HepG2 (cell line): ENCODE data around the gene NAALADL1. TPM values are rescaled to one million over a fixed set of nuclear protein-coding genes. Genes with fewer than 3 reads are reported as not detected.

Source experiments
- GTF3A ChIP-seq: sonication (generic); formaldehyde crosslinking; conservative IDR thresholded peaks from 2 replicates; pipeline ENCODE4 v1.4.0; 2020; ENCODE audit warnings: mild to moderate bottlenecking, missing genetic modification reagents
- HMG20A ChIP-seq: IDR thresholded peaks from 2 replicates; pipeline ENCODE4 v1.6.1; 2016; ENCODE audit warnings: borderline replicate concordance
- KLF9 ChIP-seq: IDR thresholded peaks from 2 replicates; pipeline ENCODE4 v1.6.1; 2016; ENCODE audit warnings: low read depth
- MIER2 ChIP-seq: IDR thresholded peaks from 2 replicates; pipeline ENCODE4 v1.6.1; 2016; ENCODE audit warnings: missing biosample characterization, missing genetic modification reagents
- MTF2 ChIP-seq: sonication (generic); formaldehyde crosslinking; IDR thresholded peaks from 2 replicates; pipeline ENCODE4 v1.5.0; 2020; ENCODE audit warnings: missing genetic modification reagents, borderline replicate concordance
- NPAS2 ChIP-seq: sonication (generic); formaldehyde crosslinking; IDR thresholded peaks from 2 replicates; pipeline ENCODE4 v1.8.0; 2022; ENCODE audit warnings: mild to moderate bottlenecking, missing genetic modification reagents, borderline replicate concordance
- POLR2AphosphoS5 ChIP-seq: IDR thresholded peaks from 2 replicates; pipeline ENCODE4 v1.6.1; 2012; ENCODE audit warnings: low read depth, low read length
- SRY ChIP-seq: sonication (generic); formaldehyde crosslinking; IDR thresholded peaks from 2 replicates; pipeline ENCODE4 v1.8.0; 2022; ENCODE audit warnings: mild to moderate bottlenecking, missing genetic modification reagents
- STAG1 ChIP-seq: sonication (generic); formaldehyde crosslinking; IDR thresholded peaks from 2 replicates; pipeline ENCODE4 v1.4.0; 2020; ENCODE audit warnings: missing genetic modification reagents
- WIZ ChIP-seq: sonication (generic); formaldehyde crosslinking; IDR thresholded peaks from 2 replicates; pipeline ENCODE4 v1.5.1; 2020; ENCODE audit warnings: mild to moderate bottlenecking, missing genetic modification reagents
- ZC3H13 ChIP-seq: sonication (generic); formaldehyde crosslinking; IDR thresholded peaks from 2 replicates; pipeline ENCODE4 v1.8.1; 2023; ENCODE audit warnings: mild to moderate bottlenecking, missing genetic modification reagents, moderate library complexity
- ZNF24 ChIP-seq: fragments of 450-650 bp; IDR thresholded peaks from 2 replicates; pipeline ENCODE4 v1.6.1; 2017; ENCODE audit warnings: antibody characterized with exemption, mild to moderate bottlenecking
- ZNF282 ChIP-seq: fragments of 450-650 bp; IDR thresholded peaks from 2 replicates; pipeline ENCODE4 v1.6.1; 2018; ENCODE audit not compliant: partially characterized antibody
- ZNF678 ChIP-seq: sonication (generic); formaldehyde crosslinking; IDR thresholded peaks from 2 replicates; pipeline ENCODE4 v1.4.0; 2020; ENCODE audit warnings: mild to moderate bottlenecking, missing genetic modification reagents
- polyA plus RNA-seq, 8 experiments: library from polyadenylated mRNA; depleted of rRNA in 3 of 8; stranded (reverse) in 7 of 8; unstranded in 1 of 8; fragments of >200 nt; fragmentation: Illumina TruSeq in 4 of 8; extraction: Trizol in 4 of 8; gene quantifications; 2 replicates each; pipeline versions ENCODE4 v1.2.1 to v1.2.3, GENCODE V29; 2011 to 2016; ENCODE audit warnings: low read depth in 4 of 8, missing spikeins in 1 of 8, mixed read lengths in 1 of 8; ENCODE audit not compliant: insufficient read depth in 1 of 8
- total RNA-seq, 5 experiments: library from RNA; depleted of rRNA; stranded (reverse); fragments of >200 nt; fragmentation: Illumina TruSeq; extraction: Trizol; gene quantifications; 2 replicates each; pipeline ENCODE4 v1.2.3, GENCODE V29; 2016; ENCODE audit warnings: low read depth in 1 of 5
- TF ChIP-seq, protein P1 (sequence below): IDR thresholded peaks from 2 replicates; pipeline ENCODE4 v1.6.1; 2016; ENCODE audit warnings: missing compliant biosample characterization, missing genetic modification reagents, borderline replicate concordance
- TF ChIP-seq, protein P2 (sequence below): IDR thresholded peaks from 2 replicates; pipeline ENCODE4 v1.6.1; 2012; ENCODE audit warnings: low read depth, low read length, improper control_type of control experiment
- TF ChIP-seq, protein P3 (sequence below): fragments of 450-650 bp; IDR thresholded peaks from 2 replicates; pipeline ENCODE4 v1.6.1; 2017; ENCODE audit warnings: mild to moderate bottlenecking
- TF ChIP-seq, protein P4 (sequence below): sonication (generic); formaldehyde crosslinking; IDR thresholded peaks from 2 replicates; pipeline ENCODE4 v1.5.1; 2020; ENCODE audit warnings: mild to moderate bottlenecking, missing genetic modification reagents, moderate library complexity

Gene NAALADL1
- total and polyA plus RNA-seq, 2 of the 13 experiments (the other 11 are each of a cell fraction or from before 2014, with no cell fraction given) = 9.3 to 33.9 TPM

DNA sequence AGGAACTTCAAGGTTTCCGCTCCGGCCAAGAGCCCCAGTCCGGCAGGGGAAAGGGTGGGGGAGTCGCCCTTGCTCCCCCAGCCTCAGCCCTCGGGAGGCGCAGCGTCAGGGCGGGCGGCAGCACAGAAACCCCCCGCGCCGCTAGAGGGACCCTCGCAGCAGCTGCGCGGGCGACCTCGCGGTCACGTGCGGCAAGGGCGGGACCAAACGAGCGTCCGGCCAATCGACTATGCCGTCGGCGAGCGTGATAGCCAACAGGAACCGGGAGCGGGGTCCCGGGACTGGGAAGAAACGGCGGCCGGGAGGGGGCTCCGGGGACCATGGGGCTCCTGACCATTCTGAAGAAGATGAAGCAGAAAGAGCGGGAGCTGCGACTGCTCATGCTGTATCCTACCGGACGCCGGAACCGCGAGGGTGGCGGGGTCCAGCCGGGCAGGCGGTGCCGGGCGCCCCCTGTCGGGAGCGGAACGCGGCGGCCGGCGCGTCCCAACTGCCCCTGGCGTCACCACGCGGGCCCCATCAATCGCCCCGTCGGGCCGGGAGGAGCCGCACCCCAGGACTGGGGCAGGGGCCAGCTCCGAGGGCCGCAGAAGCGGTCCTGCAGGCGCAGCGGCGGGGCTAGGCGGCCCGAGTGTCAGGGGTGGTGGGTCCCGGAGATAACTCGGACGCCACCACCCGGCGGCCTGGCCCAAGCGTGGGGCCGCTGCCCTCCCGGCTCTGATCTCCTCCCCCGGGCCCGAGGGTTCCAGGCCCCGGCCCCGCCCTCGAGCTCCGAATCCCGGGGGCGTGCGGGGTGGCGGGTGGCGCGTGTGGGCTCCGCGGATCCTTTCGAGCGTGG lies 44.2 kb downstream of the NAALADL1 start, which contains the start of gene ARL2 (continued):
- no peak; the same call in 1 of the 2 replicates for TF ChIP-seq KLF9
- peak; percentile 70; the same call in 1 of the 2 replicates for TF ChIP-seq ZNF678 (CRISPR knock-in tag)
- TF ChIP-seq ZNF282 = no peak
- no peak for TF ChIP-seq MIER2 (CRISPR knock-in tag)
- 0 out of 2 replicates have a peak, but pooled peaks have one; percentile 34 for TF ChIP-seq ZC3H13 (CRISPR knock-in tag)
- TF ChIP-seq HMG20A (CRISPR knock-in tag) = no peak
- no peak for TF ChIP-seq GTF3A (CRISPR knock-in tag)
- peak; percentile 28; the same call in 1 of the 2 replicates for TF ChIP-seq POLR2AphosphoS5
- TF ChIP-seq, protein P1, sequence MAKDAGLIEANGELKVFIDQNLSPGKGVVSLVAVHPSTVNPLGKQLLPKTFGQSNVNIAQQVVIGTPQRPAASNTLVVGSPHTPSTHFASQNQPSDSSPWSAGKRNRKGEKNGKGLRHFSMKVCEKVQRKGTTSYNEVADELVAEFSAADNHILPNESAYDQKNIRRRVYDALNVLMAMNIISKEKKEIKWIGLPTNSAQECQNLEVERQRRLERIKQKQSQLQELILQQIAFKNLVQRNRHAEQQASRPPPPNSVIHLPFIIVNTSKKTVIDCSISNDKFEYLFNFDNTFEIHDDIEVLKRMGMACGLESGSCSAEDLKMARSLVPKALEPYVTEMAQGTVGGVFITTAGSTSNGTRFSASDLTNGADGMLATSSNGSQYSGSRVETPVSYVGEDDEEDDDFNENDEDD = peak; percentile 85; the same call in 1 of the 2 replicates
- TF ChIP-seq SRY (CRISPR knock-in tag) = peak; percentile 24
- TF ChIP-seq, protein P2, sequence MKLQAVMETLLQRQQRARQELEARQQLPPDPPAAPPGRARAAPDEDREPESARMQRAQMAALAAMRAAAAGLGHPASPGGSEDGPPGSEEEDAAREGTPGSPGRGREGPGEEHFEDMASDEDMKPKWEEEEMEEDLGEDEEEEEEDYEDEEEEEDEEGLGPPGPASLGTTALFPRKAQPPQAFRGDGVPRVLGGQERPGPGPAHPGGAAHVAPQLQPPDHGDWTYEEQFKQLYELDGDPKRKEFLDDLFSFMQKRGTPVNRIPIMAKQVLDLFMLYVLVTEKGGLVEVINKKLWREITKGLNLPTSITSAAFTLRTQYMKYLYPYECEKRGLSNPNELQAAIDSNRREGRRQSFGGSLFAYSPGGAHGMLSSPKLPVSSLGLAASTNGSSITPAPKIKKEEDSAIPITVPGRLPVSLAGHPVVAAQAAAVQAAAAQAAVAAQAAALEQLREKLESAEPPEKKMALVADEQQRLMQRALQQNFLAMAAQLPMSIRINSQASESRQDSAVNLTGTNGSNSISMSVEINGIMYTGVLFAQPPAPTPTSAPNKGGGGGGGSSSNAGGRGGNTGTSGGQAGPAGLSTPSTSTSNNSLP = no peak
- TF ChIP-seq STAG1 (CRISPR knock-in tag) = no peak
- TF ChIP-seq ZNF24 = no peak
- TF ChIP-seq, protein P3, sequence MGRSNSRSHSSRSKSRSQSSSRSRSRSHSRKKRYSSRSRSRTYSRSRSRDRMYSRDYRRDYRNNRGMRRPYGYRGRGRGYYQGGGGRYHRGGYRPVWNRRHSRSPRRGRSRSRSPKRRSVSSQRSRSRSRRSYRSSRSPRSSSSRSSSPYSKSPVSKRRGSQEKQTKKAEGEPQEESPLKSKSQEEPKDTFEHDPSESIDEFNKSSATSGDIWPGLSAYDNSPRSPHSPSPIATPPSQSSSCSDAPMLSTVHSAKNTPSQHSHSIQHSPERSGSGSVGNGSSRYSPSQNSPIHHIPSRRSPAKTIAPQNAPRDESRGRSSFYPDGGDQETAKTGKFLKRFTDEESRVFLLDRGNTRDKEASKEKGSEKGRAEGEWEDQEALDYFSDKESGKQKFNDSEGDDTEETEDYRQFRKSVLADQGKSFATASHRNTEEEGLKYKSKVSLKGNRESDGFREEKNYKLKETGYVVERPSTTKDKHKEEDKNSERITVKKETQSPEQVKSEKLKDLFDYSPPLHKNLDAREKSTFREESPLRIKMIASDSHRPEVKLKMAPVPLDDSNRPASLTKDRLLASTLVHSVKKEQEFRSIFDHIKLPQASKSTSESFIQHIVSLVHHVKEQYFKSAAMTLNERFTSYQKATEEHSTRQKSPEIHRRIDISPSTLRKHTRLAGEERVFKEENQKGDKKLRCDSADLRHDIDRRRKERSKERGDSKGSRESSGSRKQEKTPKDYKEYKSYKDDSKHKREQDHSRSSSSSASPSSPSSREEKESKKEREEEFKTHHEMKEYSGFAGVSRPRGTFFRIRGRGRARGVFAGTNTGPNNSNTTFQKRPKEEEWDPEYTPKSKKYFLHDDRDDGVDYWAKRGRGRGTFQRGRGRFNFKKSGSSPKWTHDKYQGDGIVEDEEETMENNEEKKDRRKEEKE = no peak
- no peak; the same call in 1 of the 2 replicates for TF ChIP-seq MTF2
- TF ChIP-seq NPAS2 (CRISPR knock-in tag) = no peak
- TF ChIP-seq WIZ (CRISPR knock-in tag) = 0 out of 2 replicates have a peak, but pooled peaks have one; percentile 57
- TF ChIP-seq, protein P4, sequence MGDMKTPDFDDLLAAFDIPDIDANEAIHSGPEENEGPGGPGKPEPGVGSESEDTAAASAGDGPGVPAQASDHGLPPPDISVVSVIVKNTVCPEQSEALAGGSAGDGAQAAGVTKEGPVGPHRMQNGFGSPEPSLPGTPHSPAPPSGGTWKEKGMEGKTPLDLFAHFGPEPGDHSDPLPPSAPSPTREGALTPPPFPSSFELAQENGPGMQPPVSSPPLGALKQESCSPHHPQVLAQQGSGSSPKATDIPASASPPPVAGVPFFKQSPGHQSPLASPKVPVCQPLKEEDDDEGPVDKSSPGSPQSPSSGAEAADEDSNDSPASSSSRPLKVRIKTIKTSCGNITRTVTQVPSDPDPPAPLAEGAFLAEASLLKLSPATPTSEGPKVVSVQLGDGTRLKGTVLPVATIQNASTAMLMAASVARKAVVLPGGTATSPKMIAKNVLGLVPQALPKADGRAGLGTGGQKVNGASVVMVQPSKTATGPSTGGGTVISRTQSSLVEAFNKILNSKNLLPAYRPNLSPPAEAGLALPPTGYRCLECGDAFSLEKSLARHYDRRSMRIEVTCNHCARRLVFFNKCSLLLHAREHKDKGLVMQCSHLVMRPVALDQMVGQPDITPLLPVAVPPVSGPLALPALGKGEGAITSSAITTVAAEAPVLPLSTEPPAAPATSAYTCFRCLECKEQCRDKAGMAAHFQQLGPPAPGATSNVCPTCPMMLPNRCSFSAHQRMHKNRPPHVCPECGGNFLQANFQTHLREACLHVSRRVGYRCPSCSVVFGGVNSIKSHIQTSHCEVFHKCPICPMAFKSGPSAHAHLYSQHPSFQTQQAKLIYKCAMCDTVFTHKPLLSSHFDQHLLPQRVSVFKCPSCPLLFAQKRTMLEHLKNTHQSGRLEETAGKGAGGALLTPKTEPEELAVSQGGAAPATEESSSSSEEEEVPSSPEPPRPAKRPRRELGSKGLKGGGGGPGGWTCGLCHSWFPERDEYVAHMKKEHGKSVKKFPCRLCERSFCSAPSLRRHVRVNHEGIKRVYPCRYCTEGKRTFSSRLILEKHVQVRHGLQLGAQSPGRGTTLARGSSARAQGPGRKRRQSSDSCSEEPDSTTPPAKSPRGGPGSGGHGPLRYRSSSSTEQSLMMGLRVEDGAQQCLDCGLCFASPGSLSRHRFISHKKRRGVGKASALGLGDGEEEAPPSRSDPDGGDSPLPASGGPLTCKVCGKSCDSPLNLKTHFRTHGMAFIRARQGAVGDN (CRISPR knock-in tag) = peak; percentile 92
